ENCODE measurements around the gene CD151. TPM values are rescaled to one million over a fixed set of nuclear protein-coding genes. Genes with fewer than 3 reads are reported as not detected.

Gene CD151
- polyA plus RNA-seq, 1 experiment = 2,262 TPM

GRCh38 chr11:812390-812789 lies 20.4 kb upstream of the CD151 start:
- DNase-seq (ENCODE audit: low read depth) = no peak
- ChIA-PET CTCF (interaction anchor here (1.5 kb wide), 1 partner anchor 238 kb away, joined by 3 read pairs; no protein-coding TSS in a partner anchor), POLR2A (no interaction called here)
- Histone ChIP-seq H3K27me3 (ENCODE audit: control insufficient read depth, insufficient read depth, low read length) (no peaks in the 10 kb centered on the region), H3K4me3 (ENCODE audit: low read depth, low read length) (no peak overlapping the region), H3K36me3 (ENCODE audit: control insufficient read depth, insufficient read depth, low read length) (peaks cover 23% of the 10 kb centered on the region)
- no peak for TF ChIP-seq CTCF (IDR thresholded peaks at IDR 0.05; ENCODE audit: insufficient read depth, low read depth, low read length)

GRCh38 chr11:813072-813455 lies 19.7 kb upstream of the CD151 start:
- ChIA-PET POLR2A (no interaction called here), CTCF (no interaction called here)
- H3K27me3 ChIP-seq (ENCODE audit: control insufficient read depth, insufficient read depth, low read length) = no peaks in the 10 kb centered on the region
- no peak for DNase-seq (ENCODE audit: low read depth)
- peaks cover 23% of the 10 kb centered on the region for H3K36me3 ChIP-seq (ENCODE audit: control insufficient read depth, insufficient read depth, low read length)
- TF ChIP-seq CTCF (IDR thresholded peaks at IDR 0.05; ENCODE audit: insufficient read depth, low read depth, low read length) = no peak
- H3K4me3 ChIP-seq (ENCODE audit: low read depth, low read length) = no peak overlapping the region

- no peak for TF ChIP-seq CTCF (IDR thresholded peaks at IDR 0.05; ENCODE audit: insufficient read depth, low read depth, low read length)
- ChIA-PET CTCF (no interaction called here), POLR2A (no interaction called here)
- no peak overlapping the region for H3K4me3 ChIP-seq (ENCODE audit: low read depth, low read length)
- H3K27me3 ChIP-seq (ENCODE audit: control insufficient read depth, insufficient read depth, low read length) = no peaks in the 10 kb centered on the region
- DNase-seq (ENCODE audit: low read depth) = no peak
- peaks cover 23% of the 10 kb centered on the region for H3K36me3 ChIP-seq (ENCODE audit: control insufficient read depth, insufficient read depth, low read length)
These were observed 19.2 kb upstream of the CD151 start for GRCh38 chr11:813456-814096.

- Histone ChIP-seq H3K27me3 (ENCODE audit: control insufficient read depth, insufficient read depth, low read length) (no peaks in the 10 kb centered on the region), H3K36me3 (ENCODE audit: control insufficient read depth, insufficient read depth, low read length) (peaks cover 23% of the 10 kb centered on the region), H3K4me3 (ENCODE audit: low read depth, low read length) (no peak overlapping the region)
- CTCF ChIA-PET = no interaction called here
- no peak for DNase-seq (ENCODE audit: low read depth)
- POLR2A ChIA-PET = interaction anchor here (0.6 kb wide), 1 partner anchor 27 kb away, joined by 3 read pairs; the partner anchor contains the start of gene TSPAN4
- TF ChIP-seq CTCF (IDR thresholded peaks at IDR 0.05; ENCODE audit: insufficient read depth, low read depth, low read length) = no peak
These were observed 16.9 kb upstream of the CD151 start for GRCh38 chr11:815675-816432.

GRCh38 chr11:816433-816779 lies 16.3 kb upstream of the CD151 start:
- TF ChIP-seq CTCF (IDR thresholded peaks at IDR 0.05; ENCODE audit: insufficient read depth, low read depth, low read length) = no peak
- H3K4me3 ChIP-seq (ENCODE audit: low read depth, low read length) = no peak overlapping the region
- DNase-seq (ENCODE audit: low read depth) = no peak
- peaks cover 22% of the 10 kb centered on the region for H3K36me3 ChIP-seq (ENCODE audit: control insufficient read depth, insufficient read depth, low read length)
- CTCF ChIA-PET = no interaction called here
- H3K27me3 ChIP-seq (ENCODE audit: control insufficient read depth, insufficient read depth, low read length) = no peaks in the 10 kb centered on the region
- POLR2A ChIA-PET = interaction anchor here (0.6 kb wide), 1 partner anchor 26 kb away, joined by 3 read pairs; the partner anchor contains the start of gene TSPAN4

All from BJ (cell line).